ENCODE measurements around the gene GALNTL6. TPM values are rescaled to one million over a fixed set of nuclear protein-coding genes. Genes with fewer than 3 reads are reported as not detected.

The GALNTL6 gene
- total and polyA plus RNA-seq, 8 donors, result 0.15 to 0.87 (median 0.58) TPM; not detected in 3

GRCh38 chr4:172857026-172857425 lies 1043.8 kb downstream of the GALNTL6 start:
- Histone ChIP-seq H3K4me1 (no peaks in the 10 kb centered on the region), H3K9me3 (no peaks in the 10 kb centered on the region), H3K4me3 (no peak overlapping the region), H3K27ac (no peak overlapping the region), H3K36me3 (no peaks in the 10 kb centered on the region), H3K27me3 (no peaks in the 10 kb centered on the region)
- TF ChIP-seq EP300 (IDR thresholded peaks at IDR 0.05), result no peak
- no peak for TF ChIP-seq POLR2A (IDR thresholded peaks at IDR 0.05)
- TF ChIP-seq CTCF (IDR thresholded peaks at IDR 0.05), result no peak
- DNase-seq, result no peak
- intact Hi-C loops (cut with DNase I; ENCODE audit: low total_unique reads), result no loop called here
- whole genome bisulfite sequencing, 5 donors, result 89 to 96% (median 89%) methylated on average over 5 of the region's 5 CpGs

GRCh38 chr4:172858731-172859230 lies 1045.6 kb downstream of the GALNTL6 start:
- no peak for DNase-seq
- intact Hi-C loops (cut with DNase I; ENCODE audit: low total_unique reads), result no loop called here
- TF ChIP-seq EP300 (IDR thresholded peaks at IDR 0.05) (no peak), POLR2AphosphoS5 (IDR thresholded peaks at IDR 0.05) (no peak), CTCF (IDR thresholded peaks at IDR 0.05) (no peak), POLR2A (IDR thresholded peaks at IDR 0.05) (no peak)
- H3K36me3 ChIP-seq, result no peaks in the 10 kb centered on the region
- peaks cover 0 to 11% (median 0%) of the 10 kb centered on the region in 4 donors for H3K9me3 ChIP-seq
- H3K27me3 ChIP-seq, result no peaks in the 10 kb centered on the region
- no peaks in the 10 kb centered on the region for H3K4me1 ChIP-seq
- no peak overlapping the region for H3K27ac ChIP-seq
- H3K4me3 ChIP-seq, result no peak overlapping the region
- 61 to 80% (median 76%) methylated on average over 3 of the region's 3 CpGs for WGBS, 5 donors

GRCh38 chr4:172865103-172865502 lies 1051.9 kb downstream of the GALNTL6 start:
- WGBS, 5 donors, result 57 to 71% (median 62%) methylated on average over 2 of the region's 2 CpGs
- intact Hi-C loops (cut with DNase I; ENCODE audit: low total_unique reads), result no loop called here
- Histone ChIP-seq H3K4me3 (no peak overlapping the region), H3K4me1 (no peaks in the 10 kb centered on the region), H3K27me3 (no peaks in the 10 kb centered on the region), H3K27ac (no peak overlapping the region), H3K9me3 (peaks cover 0 to 11% (median 0%) of the 10 kb centered on the region in 4 donors), H3K36me3 (no peaks in the 10 kb centered on the region)
- TF ChIP-seq CTCF (IDR thresholded peaks at IDR 0.05) (no peak), POLR2A (IDR thresholded peaks at IDR 0.05) (no peak), EP300 (IDR thresholded peaks at IDR 0.05) (no peak), POLR2AphosphoS5 (IDR thresholded peaks at IDR 0.05) (no peak)
- DNase-seq, result no peak

GRCh38 chr4:172865531-172866127 lies 1052.4 kb downstream of the GALNTL6 start:
- Histone ChIP-seq H3K9me3 (peaks cover 0 to 11% (median 0%) of the 10 kb centered on the region in 4 donors), H3K36me3 (no peaks in the 10 kb centered on the region), H3K27ac (no peak overlapping the region), H3K27me3 (no peaks in the 10 kb centered on the region), H3K4me3 (no peak overlapping the region), H3K4me1 (no peaks in the 10 kb centered on the region)
- intact Hi-C loops (cut with DNase I; ENCODE audit: low total_unique reads), result no loop called here
- TF ChIP-seq POLR2AphosphoS5 (IDR thresholded peaks at IDR 0.05) (no peak), EP300 (IDR thresholded peaks at IDR 0.05) (no peak), POLR2A (IDR thresholded peaks at IDR 0.05) (no peak), CTCF (IDR thresholded peaks at IDR 0.05) (no peak)
- 52 to 75% (median 62%) methylated on average over 4 of the region's 4 CpGs for WGBS, 5 donors
- DNase-seq, result no peak

Data from stomach (tissue), 9 donors.